ENCODE measurements around the gene COL5A1.

COL5A1 gene

GRCh38 chr9:134721344-134721743, 79.7 kb downstream of the COL5A1 start:
- peaks cover 9% of the 10 kb centered on the region for H3K4me1 ChIP-seq (ENCODE audit: low read length)
- no peak overlapping the region for H2AFZ ChIP-seq (ENCODE audit: low read depth, low read length)
- no peaks in the 10 kb centered on the region for H3K79me2 ChIP-seq (ENCODE audit: low read length)
- H3K4me2 ChIP-seq (ENCODE audit: low read length): no peak overlapping the region
- H3K9me3 ChIP-seq (ENCODE audit: insufficient read depth, low read length): no peaks in the 10 kb centered on the region
- no peaks in the 10 kb centered on the region for H3K36me3 ChIP-seq (replicated peaks; ENCODE audit: low read depth, low read length)
- TF ChIP-seq CTCF (IDR thresholded peaks at IDR 0.05; ENCODE audit: low read depth, low read length) (no peak), EZH2phosphoT487 (IDR thresholded peaks at IDR 0.05; ENCODE audit: low read depth) (no peak)
- H4K20me1 ChIP-seq (ENCODE audit: insufficient read depth, low read length): no peaks in the 10 kb centered on the region
- H3K4me3 ChIP-seq (ENCODE audit: low read length): no peak overlapping the region
- H3K27me3 ChIP-seq (ENCODE audit: low read depth, low read length): 0 out of 2 replicates have a peak, but pooled peaks cover 3% of the 10 kb centered on the region
- no peak overlapping the region for H3K27ac ChIP-seq (ENCODE audit: low read length)
- no peak overlapping the region for H3K9ac ChIP-seq (ENCODE audit: low read length)

- no peak overlapping the region for H3K9ac ChIP-seq (ENCODE audit: low read length)
- H3K27me3 ChIP-seq (ENCODE audit: low read depth, low read length): 0 out of 2 replicates have a peak, but pooled peaks cover 3% of the 10 kb centered on the region
- H3K4me3 ChIP-seq (ENCODE audit: low read length): no peak overlapping the region
- H3K79me2 ChIP-seq (ENCODE audit: low read length): no peaks in the 10 kb centered on the region
- no peaks in the 10 kb centered on the region for H3K9me3 ChIP-seq (ENCODE audit: insufficient read depth, low read length)
- H3K27ac ChIP-seq (ENCODE audit: low read length): no peak overlapping the region
- H4K20me1 ChIP-seq (ENCODE audit: insufficient read depth, low read length): no peaks in the 10 kb centered on the region
- no peak overlapping the region for H2AFZ ChIP-seq (ENCODE audit: low read depth, low read length)
- TF ChIP-seq EZH2phosphoT487 (IDR thresholded peaks at IDR 0.05; ENCODE audit: low read depth) (no peak), CTCF (IDR thresholded peaks at IDR 0.05; ENCODE audit: low read depth, low read length) (no peak)
- peaks cover 9% of the 10 kb centered on the region for H3K4me1 ChIP-seq (ENCODE audit: low read length)
- no peaks in the 10 kb centered on the region for H3K36me3 ChIP-seq (replicated peaks; ENCODE audit: low read depth, low read length)
- no peak overlapping the region for H3K4me2 ChIP-seq (ENCODE audit: low read length)
Measured at GRCh38 chr9:134722120-134722701, 80.6 kb downstream of the COL5A1 start.

DNA sequence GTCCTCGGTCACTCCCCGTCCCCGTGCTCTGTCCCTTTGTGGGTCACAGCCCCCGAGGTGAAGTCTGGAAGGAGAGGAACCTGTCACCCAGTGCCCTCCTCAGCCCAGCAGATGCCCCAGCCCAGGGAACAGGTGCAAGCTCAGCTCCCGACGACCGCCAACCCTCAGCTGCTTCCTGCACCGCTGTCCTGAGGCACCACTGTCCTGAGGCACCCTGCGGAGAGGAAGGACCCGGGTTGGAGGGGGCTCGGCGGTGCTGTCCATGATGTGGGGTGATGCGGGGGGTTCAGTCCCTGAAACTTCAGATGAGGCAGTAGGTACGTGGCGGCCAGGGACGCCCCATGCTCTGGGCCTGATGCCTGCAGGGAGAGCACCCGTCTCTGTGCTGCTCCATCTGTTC, 81.4 kb downstream of the COL5A1 start:
- H2AFZ ChIP-seq (ENCODE audit: low read depth, low read length): no peak overlapping the region
- H3K4me3 ChIP-seq (ENCODE audit: low read length): no peak overlapping the region
- H3K27ac ChIP-seq (ENCODE audit: low read length): no peak overlapping the region
- no peak for TF ChIP-seq CTCF (IDR thresholded peaks at IDR 0.05; ENCODE audit: low read depth, low read length)
- TF ChIP-seq EZH2phosphoT487 (IDR thresholded peaks at IDR 0.05; ENCODE audit: low read depth): no peak
- no peak overlapping the region for H3K4me2 ChIP-seq (ENCODE audit: low read length)
- H4K20me1 ChIP-seq (ENCODE audit: insufficient read depth, low read length): no peaks in the 10 kb centered on the region
- H3K9ac ChIP-seq (ENCODE audit: low read length): no peak overlapping the region
- peaks cover 9% of the 10 kb centered on the region for H3K4me1 ChIP-seq (ENCODE audit: low read length)
- no peaks in the 10 kb centered on the region for H3K79me2 ChIP-seq (ENCODE audit: low read length)
- H3K36me3 ChIP-seq (replicated peaks; ENCODE audit: low read depth, low read length): no peaks in the 10 kb centered on the region
- no peaks in the 10 kb centered on the region for H3K9me3 ChIP-seq (ENCODE audit: insufficient read depth, low read length)
- H3K27me3 ChIP-seq (ENCODE audit: low read depth, low read length): 0 out of 2 replicates have a peak, but pooled peaks cover 3% of the 10 kb centered on the region

GRCh38 chr9:134723491-134724190, 82.0 kb downstream of the COL5A1 start:
- no peaks in the 10 kb centered on the region for H3K36me3 ChIP-seq (replicated peaks; ENCODE audit: low read depth, low read length)
- no peak for TF ChIP-seq EZH2phosphoT487 (IDR thresholded peaks at IDR 0.05; ENCODE audit: low read depth)
- TF ChIP-seq CTCF (IDR thresholded peaks at IDR 0.05; ENCODE audit: low read depth, low read length): no peak
- H3K9me3 ChIP-seq (ENCODE audit: insufficient read depth, low read length): no peaks in the 10 kb centered on the region
- 0 out of 2 replicates have a peak, but pooled peaks cover 3% of the 10 kb centered on the region for H3K27me3 ChIP-seq (ENCODE audit: low read depth, low read length)
- no peaks in the 10 kb centered on the region for H4K20me1 ChIP-seq (ENCODE audit: insufficient read depth, low read length)
- H3K9ac ChIP-seq (ENCODE audit: low read length): no peak overlapping the region
- no peak overlapping the region for H2AFZ ChIP-seq (ENCODE audit: low read depth, low read length)
- H3K4me3 ChIP-seq (ENCODE audit: low read length): no peak overlapping the region
- peaks cover 9% of the 10 kb centered on the region for H3K4me1 ChIP-seq (ENCODE audit: low read length)
- no peak overlapping the region for H3K4me2 ChIP-seq (ENCODE audit: low read length)
- H3K79me2 ChIP-seq (ENCODE audit: low read length): no peaks in the 10 kb centered on the region
- H3K27ac ChIP-seq (ENCODE audit: low read length): no peak overlapping the region
